Ishikawa (cell line): ENCODE data around the gene MYO7A.

Experiments used
- CEBPB ChIP-seq: IDR thresholded peaks from 2 replicates; pipeline ENCODE4 v1.6.1; 2012
- CREB1 ChIP-seq: IDR thresholded peaks from 2 replicates; pipeline ENCODE4 v1.6.1; 2012; ENCODE audit warnings: low read depth
- EGR1 ChIP-seq: IDR thresholded peaks from 2 replicates; pipeline ENCODE4 v1.6.1; 2012
- EP300 ChIP-seq: IDR thresholded peaks from 2 replicates; pipeline ENCODE4 v1.6.1; 2012; ENCODE audit warnings: borderline replicate concordance
- FOXM1 ChIP-seq: IDR thresholded peaks from 2 replicates; pipeline ENCODE4 v1.6.1; 2012; ENCODE audit warnings: low read depth, borderline replicate concordance
- MAX ChIP-seq: IDR thresholded peaks from 2 replicates; pipeline ENCODE4 v1.6.1; 2012
- NFIC ChIP-seq: IDR thresholded peaks from 2 replicates; pipeline ENCODE4 v1.6.1; 2012
- RAD21 ChIP-seq: IDR thresholded peaks from 2 replicates; pipeline ENCODE4 v1.6.1; 2012; ENCODE audit warnings: low read depth
- REST ChIP-seq: IDR thresholded peaks from 2 replicates; pipeline ENCODE4 v1.6.1; 2012; ENCODE audit warnings: low read depth, mild to moderate bottlenecking
- TAF1 ChIP-seq: IDR thresholded peaks from 2 replicates; pipeline ENCODE4 v1.6.1; 2012; ENCODE audit warnings: low read depth, mild to moderate bottlenecking
- TCF12 ChIP-seq: IDR thresholded peaks from 2 replicates; pipeline ENCODE4 v1.6.1; 2012; ENCODE audit warnings: low read depth
- TEAD4 ChIP-seq: IDR thresholded peaks from 2 replicates; pipeline ENCODE4 v1.6.1; 2012
- USF1 ChIP-seq: IDR thresholded peaks from 2 replicates; pipeline ENCODE4 v1.6.1; 2012
- YY1 ChIP-seq: IDR thresholded peaks from 2 replicates; pipeline ENCODE4 v1.6.1; 2012; ENCODE audit warnings: low read depth
- ZBTB7A ChIP-seq: IDR thresholded peaks from 2 replicates; pipeline ENCODE4 v1.6.1; 2012; ENCODE audit warnings: low read depth

MYO7A gene

GRCh38 chr11:77107950-77108349 is 20.1 kb upstream of the MYO7A start:
- TF ChIP-seq NFIC: peak; percentile 88
- no peak for TF ChIP-seq ZBTB7A

- TF ChIP-seq CREB1 (no peak), TCF12 (no peak), NFIC (no peak), FOXM1 (no peak), EGR1 (no peak), TEAD4 (no peak), USF1 (no peak), CEBPB (no peak), MAX (no peak), TAF1 (no peak)
Observed at GRCh38 chr11:77108436-77108835, 19.6 kb upstream of the MYO7A start.

GRCh38 chr11:77109236-77110019 is 18.6 kb upstream of the MYO7A start:
- TF ChIP-seq EGR1 (no peak), NFIC (no peak), ZBTB7A (no peak), TAF1 (no peak), CEBPB (no peak), YY1 (no peak), MAX (no peak), USF1 (no peak), EP300 (no peak), TEAD4 (no peak), RAD21 (no peak), TCF12 (no peak), CREB1 (no peak), REST (no peak), FOXM1 (no peak)

- TF ChIP-seq RAD21: no peak
- no peak for TF ChIP-seq REST
- no peak for TF ChIP-seq USF1
- TF ChIP-seq FOXM1: no peak
- TF ChIP-seq YY1: no peak
- TF ChIP-seq NFIC: no peak
- TF ChIP-seq TEAD4: no peak
Observed at GRCh38 chr11:77110836-77111235, 17.2 kb upstream of the MYO7A start.

GRCh38 chr11:77111277-77111676 is 16.8 kb upstream of the MYO7A start:
- TF ChIP-seq CREB1 (no peak), ZBTB7A (no peak), TEAD4 (no peak), REST (no peak), MAX (no peak), NFIC (no peak), CEBPB (no peak), TAF1 (no peak), TCF12 (no peak), YY1 (no peak), RAD21 (no peak), EGR1 (no peak), EP300 (no peak), FOXM1 (no peak), USF1 (no peak)
